GM21786 (cell line): ENCODE data around the gene B9D2.

ENCODE experiments used
- ATAC-seq: cut with Tn5 transposase; IDR thresholded peaks from one replicate; pipeline ENCODE4 v1.9.1; 2021; ENCODE audit not compliant: unreplicated experiment

Gene B9D2

DNA sequence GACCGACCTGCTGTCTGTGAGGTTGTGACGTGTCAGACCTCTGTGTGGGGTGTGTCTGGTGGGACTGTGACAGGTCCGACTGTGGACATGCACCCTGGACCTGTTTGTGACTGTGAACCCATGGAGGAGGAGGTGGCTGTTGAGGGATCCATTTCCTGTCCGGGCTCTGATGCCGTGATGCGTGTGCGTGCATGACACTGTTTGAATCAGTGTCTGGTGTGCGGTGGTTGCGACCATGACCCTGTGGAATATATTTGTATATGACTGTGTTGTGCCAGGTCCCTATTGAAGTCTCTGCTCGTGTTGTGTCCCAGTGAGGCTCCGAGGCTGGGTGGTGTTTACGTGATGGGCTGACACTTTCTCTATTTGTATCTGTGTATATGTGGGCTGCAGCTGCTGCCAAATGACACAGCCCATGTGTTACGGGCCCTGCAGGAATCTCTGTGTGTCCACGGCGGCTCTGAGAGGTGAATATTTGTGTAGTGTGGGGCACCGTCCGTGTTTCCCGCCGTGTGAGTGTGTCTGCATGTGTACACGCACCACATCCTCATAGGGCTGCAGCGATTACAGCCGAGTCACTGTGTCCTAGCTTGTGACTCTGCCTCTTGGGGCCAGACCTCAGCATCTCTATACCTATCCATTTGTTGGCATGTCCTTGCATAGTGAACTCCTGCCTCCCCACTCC, 35.6 kb downstream of the B9D2 start:
- ATAC-seq: peak; percentile 4

DNA sequence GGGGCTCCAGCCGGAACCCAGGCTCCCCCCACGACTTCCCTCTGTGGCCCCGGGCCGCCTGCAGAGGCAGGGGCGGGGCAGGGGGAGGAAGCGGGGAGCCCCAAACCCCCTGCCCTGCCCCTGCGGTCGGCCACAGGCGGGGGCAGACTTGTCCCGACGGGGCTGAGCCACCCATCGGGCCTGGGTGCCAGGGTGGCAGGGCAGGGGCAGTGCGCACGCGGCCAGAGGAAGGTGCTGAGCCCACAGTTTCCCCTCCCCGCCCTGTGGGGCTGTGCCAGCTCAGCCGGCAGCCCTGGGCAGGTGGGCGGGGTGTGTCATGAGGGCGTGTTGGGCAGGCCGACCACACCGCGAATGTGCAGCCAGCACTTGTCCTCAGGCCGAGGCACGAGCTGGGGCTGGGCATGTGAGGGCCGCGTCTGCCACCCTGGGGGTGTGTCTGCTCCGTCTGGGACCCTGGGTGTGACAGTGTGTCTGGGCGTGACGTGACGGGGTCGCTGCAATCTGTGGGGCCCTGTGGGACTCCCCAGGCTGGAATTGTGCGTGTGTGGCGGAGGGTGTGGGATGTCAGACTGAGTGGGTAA, 36.3 kb downstream of the B9D2 start:
- ATAC-seq: peak; percentile 47

GRCh38 chr19:41327076-41327575, 36.8 kb downstream of the B9D2 start:
- ATAC-seq: no peak

DNA sequence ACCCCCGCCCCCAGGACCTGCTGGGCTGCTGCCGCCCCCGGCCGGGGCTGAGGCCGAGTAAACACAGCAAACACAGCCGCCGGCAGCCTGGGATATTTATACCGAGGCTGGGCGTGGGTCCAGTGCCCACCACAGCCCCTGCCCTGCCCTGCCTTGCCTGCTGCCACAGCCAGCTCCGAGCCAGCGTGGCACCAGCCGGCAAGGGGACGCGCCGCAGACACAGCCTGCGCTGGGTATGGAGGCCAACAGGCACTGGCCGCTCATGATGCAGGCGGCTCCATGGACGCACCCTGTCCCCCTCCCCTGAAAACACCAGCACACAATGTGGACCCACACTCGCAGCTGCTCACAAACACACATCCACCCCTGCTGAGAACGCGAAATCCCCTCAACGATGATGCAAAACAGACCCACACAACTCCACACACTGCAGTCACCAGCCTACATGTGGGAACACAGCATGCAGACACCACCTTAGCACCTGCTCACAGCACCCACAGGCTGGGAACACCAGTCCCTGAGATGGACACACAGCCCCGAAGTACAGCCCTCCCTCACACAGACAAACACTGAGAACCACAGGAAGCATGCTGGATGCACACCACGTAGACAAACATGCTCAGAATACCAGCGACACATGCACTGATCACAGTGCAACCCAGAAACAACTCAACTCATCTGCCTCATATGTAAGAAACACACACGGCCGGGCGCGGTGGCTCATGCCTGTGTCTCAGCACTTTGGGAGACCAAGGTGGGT, 37.8 kb downstream of the B9D2 start:
- ATAC-seq: no peak

DNA sequence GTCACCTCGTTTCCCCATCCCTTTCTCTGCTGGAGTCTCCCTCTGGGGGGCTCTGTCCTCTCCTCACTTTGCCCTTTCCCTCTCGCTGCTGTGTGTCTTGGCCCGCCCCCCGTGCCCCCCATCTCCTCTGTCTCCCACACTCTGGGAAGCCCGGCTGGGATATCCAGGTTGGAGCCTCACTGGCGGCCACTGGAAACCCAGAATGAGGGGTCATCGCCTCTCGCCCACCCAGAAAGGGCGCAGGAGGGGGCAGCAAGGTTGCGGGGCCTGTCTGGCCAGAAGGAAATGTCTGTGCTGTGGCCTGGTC, 38.4 kb downstream of the B9D2 start:
- ATAC-seq: no peak

GRCh38 chr19:41324921-41325639, 38.9 kb downstream of the B9D2 start:
- ATAC-seq: no peak

DNA sequence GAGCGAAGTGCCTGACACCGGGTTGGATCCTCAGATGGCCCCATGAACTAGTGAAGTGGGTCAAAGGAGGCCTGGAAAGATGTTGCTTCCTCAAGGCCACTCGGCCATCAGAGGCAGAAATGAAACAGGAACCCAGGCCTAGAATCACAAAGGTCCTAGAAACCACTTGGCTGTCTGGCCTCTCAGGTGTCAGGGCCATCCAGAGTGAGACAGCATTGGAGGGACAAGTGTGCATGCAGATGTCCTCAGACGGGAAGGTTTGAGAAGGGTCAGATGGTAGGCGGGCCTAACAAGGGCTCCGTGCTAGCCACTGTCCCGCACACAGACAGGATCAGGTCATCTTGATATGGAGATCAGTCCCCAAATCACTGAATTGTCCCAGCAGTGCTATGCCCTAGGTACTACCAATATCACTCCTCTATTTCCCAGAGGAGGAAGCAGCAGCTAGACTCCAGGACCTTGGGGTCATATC, 39.7 kb downstream of the B9D2 start:
- no peak for ATAC-seq

- no peak for ATAC-seq
These were observed 40.4 kb downstream of the B9D2 start for GRCh38 chr19:41323430-41324125.

DNA sequence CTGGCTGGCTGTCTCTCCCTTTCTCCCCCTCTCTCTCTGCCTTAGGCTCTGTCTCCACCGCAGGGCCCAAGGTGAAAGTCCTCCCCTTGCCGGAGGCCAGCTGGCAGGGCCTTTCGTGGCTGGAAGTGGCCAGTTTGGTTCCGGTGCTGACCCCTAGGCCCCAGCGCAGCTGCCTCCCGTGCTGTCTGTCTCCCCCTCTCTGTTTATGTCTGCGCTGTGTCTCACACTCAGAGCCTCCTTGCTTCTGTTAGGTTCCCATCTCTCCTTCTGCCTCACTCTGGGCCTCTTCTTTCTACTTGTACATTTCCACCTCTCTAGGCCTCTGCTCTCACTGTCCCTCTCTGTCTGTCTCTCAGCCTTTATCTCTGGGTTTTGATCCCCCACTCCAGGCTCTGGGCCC, 40.9 kb downstream of the B9D2 start:
- ATAC-seq: no peak

DNA sequence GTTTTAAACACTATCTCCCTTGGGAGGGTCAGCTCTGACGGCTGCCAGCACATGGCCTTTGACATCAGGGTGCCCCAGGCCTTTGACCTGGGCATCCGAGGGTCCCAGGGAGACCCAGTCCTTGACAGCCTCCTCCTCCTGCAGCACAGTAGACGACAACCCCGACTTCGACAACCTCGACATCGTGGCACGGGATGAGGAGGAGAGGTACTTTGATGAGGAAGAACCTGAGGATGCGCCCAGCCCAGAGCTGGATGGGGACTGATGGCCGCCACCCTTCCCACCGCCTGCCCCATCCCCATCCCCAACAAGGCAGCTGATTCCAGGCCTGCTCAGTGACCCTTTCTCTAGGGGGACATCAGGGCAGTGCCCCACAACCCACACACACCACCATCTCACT, 41.5 kb downstream of the B9D2 start:
- ATAC-seq: no peak

- no peak for ATAC-seq
These were observed 42.2 kb downstream of the B9D2 start for GRCh38 chr19:41321600-41322270.

GRCh38 chr19:41321204-41321599, 42.7 kb downstream of the B9D2 start:
- no peak for ATAC-seq

- ATAC-seq: no peak
These were observed 43.4 kb downstream of the B9D2 start for GRCh38 chr19:41320568-41320967.

DNA sequence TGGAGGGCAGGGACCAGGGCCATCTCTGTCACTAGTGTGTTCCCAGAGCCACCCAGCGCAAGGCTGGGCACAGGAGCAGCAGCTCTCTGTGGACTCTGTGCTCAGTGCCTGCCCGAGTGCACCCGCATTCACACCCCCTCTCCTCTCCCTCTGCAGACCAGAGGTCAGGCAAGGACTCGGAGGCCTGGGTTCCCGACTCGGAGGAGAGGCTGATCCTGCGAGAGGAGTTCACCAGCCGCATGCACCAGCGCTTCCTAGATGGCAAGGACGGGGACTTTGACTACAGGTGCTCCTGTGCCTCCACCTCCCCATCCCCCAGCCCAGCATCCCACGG, 43.8 kb downstream of the B9D2 start:
- ATAC-seq: no peak

DNA sequence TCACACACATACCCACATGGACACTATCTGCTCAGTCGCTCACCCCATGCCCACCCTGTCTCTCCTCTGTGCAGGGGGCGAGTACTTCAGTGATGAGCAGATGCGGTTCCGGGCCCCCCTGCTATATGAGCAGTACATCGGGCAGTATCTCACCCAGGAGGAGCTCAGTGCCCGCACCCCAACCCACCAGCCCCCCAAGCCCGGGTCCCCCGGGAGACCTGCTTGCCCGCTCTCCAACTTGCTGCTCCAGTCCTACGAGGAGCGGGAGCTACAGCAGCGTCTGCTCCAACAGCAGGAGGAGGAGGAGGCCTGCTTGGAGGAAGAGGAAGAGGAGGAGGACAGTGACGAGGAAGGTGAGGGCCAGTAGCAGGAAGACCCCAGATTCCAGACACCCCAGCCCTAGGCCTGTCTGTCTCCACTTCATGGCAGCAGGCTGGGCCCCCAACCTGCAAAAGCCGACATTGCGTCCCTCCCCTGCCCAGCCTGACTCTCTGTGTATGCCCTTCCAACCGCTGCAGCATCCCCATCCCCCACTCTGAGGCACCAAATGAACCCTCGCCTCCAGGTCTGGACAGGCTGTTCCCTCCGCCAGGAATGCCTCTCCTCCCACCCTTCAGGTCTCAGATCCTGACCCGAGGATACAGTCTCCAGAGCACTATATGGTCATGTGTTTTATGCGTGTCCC, 44.3 kb downstream of the B9D2 start:
- no peak for ATAC-seq

DNA sequence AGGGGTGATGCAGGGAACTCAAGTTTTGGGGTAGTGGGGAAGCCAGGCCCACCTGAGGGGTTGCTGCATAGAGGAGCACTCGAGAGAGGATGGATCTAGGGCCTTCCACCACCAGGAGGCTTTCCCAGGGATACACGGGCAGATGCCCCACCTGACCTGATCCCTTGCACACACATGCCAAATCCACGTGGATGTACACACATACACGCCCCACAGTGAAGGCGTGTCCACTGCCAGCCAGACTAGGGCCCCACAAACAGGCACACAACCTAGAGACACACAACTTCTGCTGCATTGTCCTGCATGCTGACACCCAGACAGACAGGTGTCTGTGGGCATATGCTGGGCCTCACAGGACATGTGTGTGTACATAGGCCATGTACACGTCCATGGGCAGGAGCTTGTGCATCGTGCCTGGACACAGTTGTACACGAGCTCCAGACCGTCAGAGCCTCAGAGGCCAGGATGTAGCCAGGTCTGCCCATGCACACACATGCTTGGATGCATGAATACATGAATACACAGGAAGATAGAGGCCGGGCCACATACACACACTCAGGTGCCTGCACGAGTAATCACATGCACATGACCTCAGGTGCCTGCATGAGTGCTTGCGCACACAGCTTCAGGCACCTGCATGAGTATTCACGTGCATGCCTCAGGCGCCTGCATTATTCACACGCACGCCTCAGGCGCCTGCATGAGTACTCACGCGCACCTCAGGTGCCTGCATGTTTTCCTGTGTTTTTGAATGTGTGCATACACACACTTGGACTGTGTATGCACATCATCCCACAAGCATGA, 45.1 kb downstream of the B9D2 start:
- no peak for ATAC-seq

GRCh38 chr19:41316306-41316920, 47.5 kb downstream of the B9D2 start:
- no peak for ATAC-seq

DNA sequence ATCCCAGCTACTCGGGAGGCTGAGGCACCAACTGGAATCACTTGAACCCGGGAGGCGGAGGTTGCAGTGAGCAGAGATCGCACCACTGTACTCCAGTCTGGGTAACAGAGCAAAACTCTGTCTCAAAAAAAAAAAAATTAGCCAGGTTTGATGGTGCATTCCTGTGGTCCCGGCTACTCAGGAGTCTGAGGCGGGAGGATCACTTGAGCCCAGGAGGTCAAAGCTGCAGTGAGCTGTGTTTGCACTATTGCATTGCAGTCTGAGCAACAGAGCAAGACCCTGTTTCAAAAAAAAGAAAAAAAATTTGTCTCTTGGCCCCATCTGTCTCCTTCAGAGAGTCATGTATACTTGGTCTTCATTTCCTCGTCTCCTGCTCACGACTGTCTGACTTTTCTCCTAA, 52.3 kb downstream of the B9D2 start:
- no peak for ATAC-seq

DNA sequence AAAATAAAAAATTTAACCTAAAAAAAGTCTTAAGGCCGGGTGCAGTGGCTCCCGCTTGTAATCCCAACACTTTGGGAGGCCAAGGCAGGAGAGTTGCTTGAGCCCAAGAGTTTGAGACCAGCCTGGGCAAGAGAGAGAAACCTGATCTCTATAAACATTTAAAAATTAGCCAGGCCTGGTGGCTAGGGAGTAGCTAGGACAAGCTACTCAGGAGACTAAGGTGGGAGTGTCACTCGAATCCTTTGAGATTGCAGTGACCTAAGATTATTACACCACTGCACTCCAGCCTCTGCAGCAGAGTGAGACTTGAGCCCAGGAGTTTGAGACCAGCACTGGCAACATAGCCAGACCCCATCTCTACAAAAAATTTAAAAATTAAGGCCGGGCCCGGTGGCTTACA, 52.9 kb downstream of the B9D2 start:
- ATAC-seq: no peak
